ENCODE results near the gene MAPK8.
A peak's percentile ranks its signal among the peaks of the same experiment; 100 is the strongest.

MAPK8 gene

GRCh38 chr10:48423884-48424283, 117.4 kb downstream of the MAPK8 start:
- DNase-seq: no peak

- DNase-seq: no peak
Observed at GRCh38 chr10:48428896-48429295, 122.4 kb downstream of the MAPK8 start.

- no peak for DNase-seq
Observed at GRCh38 chr10:48429309-48429708, 122.8 kb downstream of the MAPK8 start.

- no peak for DNase-seq
Observed at GRCh38 chr10:48430402-48430993, 124.0 kb downstream of the MAPK8 start.

GRCh38 chr10:48431871-48432270, 125.4 kb downstream of the MAPK8 start:
- DNase-seq: no peak

GRCh38 chr10:48437546-48437945, 131.1 kb downstream of the MAPK8 start:
- no peak for DNase-seq

GRCh38 chr10:48439031-48439430, 132.6 kb downstream of the MAPK8 start:
- peak; percentile 80 for DNase-seq

- DNase-seq: peak; percentile 40
Observed at GRCh38 chr10:48439581-48440041, 133.1 kb downstream of the MAPK8 start.

GRCh38 chr10:48440771-48441170, 134.3 kb downstream of the MAPK8 start:
- no peak for DNase-seq

- DNase-seq: no peak
Observed at GRCh38 chr10:48442090-48442808, 135.8 kb downstream of the MAPK8 start.

- DNase-seq: no peak
Observed at GRCh38 chr10:48442809-48443177, 136.3 kb downstream of the MAPK8 start.

GRCh38 chr10:48444266-48444665, 137.8 kb downstream of the MAPK8 start:
- DNase-seq: peak; percentile 25

- no peak for DNase-seq
Observed at GRCh38 chr10:48444861-48445841, 138.7 kb downstream of the MAPK8 start.

GRCh38 chr10:48445932-48446331, 139.5 kb downstream of the MAPK8 start:
- DNase-seq: no peak

- no peak for DNase-seq
Observed at GRCh38 chr10:48446785-48447184, 140.3 kb downstream of the MAPK8 start.

- no peak for DNase-seq
Observed at GRCh38 chr10:48447356-48448215, 141.1 kb downstream of the MAPK8 start.

GRCh38 chr10:48448796-48449195, 142.3 kb downstream of the MAPK8 start:
- peak; percentile 54 for DNase-seq

GRCh38 chr10:48449501-48450232, 143.2 kb downstream of the MAPK8 start:
- no peak for DNase-seq

- DNase-seq: no peak
Observed at GRCh38 chr10:48450233-48450740, 143.8 kb downstream of the MAPK8 start.

- DNase-seq: no peak
Observed at GRCh38 chr10:48450741-48451466, 144.4 kb downstream of the MAPK8 start.
